ENCODE results near the gene VPS37C.

Gene VPS37C

DNA sequence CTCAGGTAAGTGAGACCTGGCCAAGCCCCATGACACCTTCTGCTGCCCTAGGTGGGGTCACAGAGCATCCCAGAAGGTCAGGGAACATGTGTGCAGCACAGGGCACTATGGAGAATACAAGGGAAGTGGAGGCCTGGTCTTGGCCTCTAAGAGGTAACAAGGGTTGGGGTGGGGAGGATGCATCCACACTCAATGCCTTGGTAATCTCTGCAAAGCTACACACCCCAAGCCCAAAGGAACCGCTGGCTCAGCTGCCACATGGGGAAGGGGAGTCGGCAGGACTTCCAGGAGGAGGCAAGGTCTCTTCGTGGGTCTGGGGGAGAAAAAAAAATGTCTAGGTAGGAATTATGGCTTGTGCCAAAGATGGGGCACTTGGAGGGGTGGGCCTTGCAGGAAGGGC is 41.7 kb downstream of the VPS37C start:
- Histone ChIP-seq H3K4me3 (ENCODE audit: low read length in 2 of 2) (no peak overlapping the region), H3K27me3 (ENCODE audit: control insufficient read depth in 2 of 2, insufficient read depth in 2 of 2, low read length in 2 of 2) (no peaks in the 10 kb centered on the region), H3K4me1 (ENCODE audit: control insufficient read depth in 2 of 2, insufficient read depth in 2 of 2, low read length in 2 of 2) (peaks cover 8 to 9% of the 10 kb centered on the region in 2 donors), H3K9ac (ENCODE audit: low read depth in 1 of 2, low read length in 2 of 2) (no peak overlapping the region), H3K36me3 (ENCODE audit: control insufficient read depth in 2 of 2, insufficient read depth in 2 of 2, low read length in 2 of 2) (peaks cover 0 to 7% of the 10 kb centered on the region in 2 donors), H3K9me3 (ENCODE audit: control insufficient read depth in 2 of 2, low read length in 2 of 2) (no peaks in the 10 kb centered on the region), H3K27ac (ENCODE audit: low read depth in 2 of 2, low read length in 2 of 2) (no peak overlapping the region)

DNA sequence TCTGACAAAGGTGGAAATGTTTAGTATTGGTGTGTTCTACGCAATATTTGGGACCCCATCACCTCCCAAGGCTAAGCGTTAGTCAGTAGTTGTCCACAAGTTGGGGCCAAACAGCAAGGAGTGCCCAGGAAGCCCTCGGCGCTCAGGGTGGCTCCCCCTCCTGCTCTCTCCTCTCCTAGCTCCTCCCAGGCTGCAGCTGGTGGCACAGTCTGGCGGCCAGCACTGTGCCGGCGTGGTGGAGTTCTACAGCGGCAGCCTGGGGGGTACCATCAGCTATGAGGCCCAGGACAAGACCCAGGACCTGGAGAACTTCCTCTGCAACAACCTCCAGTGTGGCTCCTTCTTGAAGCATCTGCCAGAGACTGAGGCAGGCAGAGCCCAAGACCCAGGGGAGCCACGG is 42.2 kb downstream of the VPS37C start:
- Histone ChIP-seq H3K27ac (ENCODE audit: low read depth in 2 of 2, low read length in 2 of 2) (no peak overlapping the region), H3K36me3 (ENCODE audit: control insufficient read depth in 2 of 2, insufficient read depth in 2 of 2, low read length in 2 of 2) (peaks cover 0 to 7% of the 10 kb centered on the region in 2 donors), H3K4me1 (ENCODE audit: control insufficient read depth in 2 of 2, insufficient read depth in 2 of 2, low read length in 2 of 2) (peaks cover 8 to 9% of the 10 kb centered on the region in 2 donors), H3K9me3 (ENCODE audit: control insufficient read depth in 2 of 2, low read length in 2 of 2) (no peaks in the 10 kb centered on the region), H3K9ac (ENCODE audit: low read depth in 1 of 2, low read length in 2 of 2) (no peak overlapping the region), H3K4me3 (ENCODE audit: low read length in 2 of 2) (no peak overlapping the region), H3K27me3 (ENCODE audit: control insufficient read depth in 2 of 2, insufficient read depth in 2 of 2, low read length in 2 of 2) (no peaks in the 10 kb centered on the region)

DNA sequence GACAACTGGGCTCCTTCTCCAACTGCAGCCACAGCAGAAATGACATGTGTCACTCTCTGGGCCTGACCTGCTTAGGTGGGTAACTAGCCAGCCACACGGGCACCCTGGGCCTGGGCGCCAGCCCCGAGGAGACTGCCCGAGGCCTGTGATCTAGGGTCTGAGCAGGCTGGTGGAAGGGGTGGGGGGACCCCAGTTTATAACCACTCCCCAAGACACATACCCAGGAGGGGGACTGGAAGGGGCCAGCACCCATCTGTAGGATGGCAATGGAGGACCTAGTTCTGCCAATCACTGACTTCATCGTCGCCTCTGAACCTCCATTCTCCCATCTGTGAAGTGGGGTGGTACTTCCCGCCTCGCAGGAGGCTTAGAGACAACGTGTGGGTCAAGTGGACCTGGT is 42.8 kb downstream of the VPS37C start:
- H3K27ac ChIP-seq (ENCODE audit: low read depth in 2 of 2, low read length in 2 of 2) = no peak overlapping the region
- H3K9me3 ChIP-seq (ENCODE audit: control insufficient read depth in 2 of 2, low read length in 2 of 2) = no peaks in the 10 kb centered on the region
- peaks cover 0 to 7% of the 10 kb centered on the region in 2 donors for H3K36me3 ChIP-seq (ENCODE audit: control insufficient read depth in 2 of 2, insufficient read depth in 2 of 2, low read length in 2 of 2)
- H3K9ac ChIP-seq (ENCODE audit: low read depth in 1 of 2, low read length in 2 of 2) = no peak overlapping the region
- H3K27me3 ChIP-seq (ENCODE audit: control insufficient read depth in 2 of 2, insufficient read depth in 2 of 2, low read length in 2 of 2) = no peaks in the 10 kb centered on the region
- H3K4me1 ChIP-seq (ENCODE audit: control insufficient read depth in 2 of 2, insufficient read depth in 2 of 2, low read length in 2 of 2) = peaks cover 8 to 9% of the 10 kb centered on the region in 2 donors
- H3K4me3 ChIP-seq (ENCODE audit: low read length in 2 of 2) = no peak overlapping the region

DNA sequence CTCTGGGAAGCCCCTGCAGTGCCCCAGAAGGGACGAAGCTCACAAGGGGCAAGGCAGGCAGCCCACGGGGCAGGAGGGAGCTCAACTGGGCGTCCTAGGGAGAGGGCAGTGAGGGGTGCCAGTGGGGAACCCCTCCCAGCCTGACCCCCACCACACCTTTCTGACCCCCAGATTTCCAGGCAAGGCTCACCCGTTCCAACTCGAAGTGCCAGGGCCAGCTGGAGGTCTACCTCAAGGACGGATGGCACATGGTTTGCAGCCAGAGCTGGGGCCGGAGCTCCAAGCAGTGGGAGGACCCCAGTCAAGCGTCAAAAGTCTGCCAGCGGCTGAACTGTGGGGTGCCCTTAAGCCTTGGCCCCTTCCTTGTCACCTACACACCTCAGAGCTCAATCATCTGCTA is 43.2 kb downstream of the VPS37C start:
- no peak overlapping the region for H3K9ac ChIP-seq (ENCODE audit: low read depth in 1 of 2, low read length in 2 of 2)
- no peaks in the 10 kb centered on the region for H3K9me3 ChIP-seq (ENCODE audit: control insufficient read depth in 2 of 2, low read length in 2 of 2)
- H3K4me1 ChIP-seq (ENCODE audit: control insufficient read depth in 2 of 2, insufficient read depth in 2 of 2, low read length in 2 of 2) = peaks cover 8 to 9% of the 10 kb centered on the region in 2 donors
- no peaks in the 10 kb centered on the region for H3K27me3 ChIP-seq (ENCODE audit: control insufficient read depth in 2 of 2, insufficient read depth in 2 of 2, low read length in 2 of 2)
- no peak overlapping the region for H3K27ac ChIP-seq (ENCODE audit: low read depth in 2 of 2, low read length in 2 of 2)
- no peak overlapping the region for H3K4me3 ChIP-seq (ENCODE audit: low read length in 2 of 2)
- H3K36me3 ChIP-seq (ENCODE audit: control insufficient read depth in 2 of 2, insufficient read depth in 2 of 2, low read length in 2 of 2) = peaks cover 0 to 7% of the 10 kb centered on the region in 2 donors

DNA sequence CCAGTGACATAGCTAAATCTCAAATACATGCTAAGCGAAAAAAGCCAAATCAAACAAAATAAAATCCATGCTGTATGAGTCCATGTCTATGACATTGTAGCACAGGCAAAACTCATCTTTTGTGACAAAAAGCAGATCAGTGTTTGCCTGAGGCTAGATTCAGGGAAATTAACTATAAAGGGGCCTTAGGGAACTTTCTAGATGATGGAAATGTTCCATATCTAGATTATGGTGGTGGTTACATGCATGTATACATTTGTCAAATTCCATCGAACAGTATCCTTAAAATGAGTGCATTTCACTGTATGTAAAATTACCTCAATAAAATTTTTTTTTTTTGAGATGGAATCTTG is 44.1 kb downstream of the VPS37C start:
- H3K27me3 ChIP-seq (ENCODE audit: control insufficient read depth in 2 of 2, insufficient read depth in 2 of 2, low read length in 2 of 2) = no peaks in the 10 kb centered on the region
- peaks cover 8 to 9% of the 10 kb centered on the region in 2 donors for H3K4me1 ChIP-seq (ENCODE audit: control insufficient read depth in 2 of 2, insufficient read depth in 2 of 2, low read length in 2 of 2)
- H3K9ac ChIP-seq (ENCODE audit: low read depth in 1 of 2, low read length in 2 of 2) = no peak overlapping the region
- H3K27ac ChIP-seq (ENCODE audit: low read depth in 2 of 2, low read length in 2 of 2) = no peak overlapping the region
- H3K9me3 ChIP-seq (ENCODE audit: control insufficient read depth in 2 of 2, low read length in 2 of 2) = no peaks in the 10 kb centered on the region
- H3K36me3 ChIP-seq (ENCODE audit: control insufficient read depth in 2 of 2, insufficient read depth in 2 of 2, low read length in 2 of 2) = peaks cover 0 to 4% of the 10 kb centered on the region in 2 donors
- no peak overlapping the region for H3K4me3 ChIP-seq (ENCODE audit: low read length in 2 of 2)

DNA sequence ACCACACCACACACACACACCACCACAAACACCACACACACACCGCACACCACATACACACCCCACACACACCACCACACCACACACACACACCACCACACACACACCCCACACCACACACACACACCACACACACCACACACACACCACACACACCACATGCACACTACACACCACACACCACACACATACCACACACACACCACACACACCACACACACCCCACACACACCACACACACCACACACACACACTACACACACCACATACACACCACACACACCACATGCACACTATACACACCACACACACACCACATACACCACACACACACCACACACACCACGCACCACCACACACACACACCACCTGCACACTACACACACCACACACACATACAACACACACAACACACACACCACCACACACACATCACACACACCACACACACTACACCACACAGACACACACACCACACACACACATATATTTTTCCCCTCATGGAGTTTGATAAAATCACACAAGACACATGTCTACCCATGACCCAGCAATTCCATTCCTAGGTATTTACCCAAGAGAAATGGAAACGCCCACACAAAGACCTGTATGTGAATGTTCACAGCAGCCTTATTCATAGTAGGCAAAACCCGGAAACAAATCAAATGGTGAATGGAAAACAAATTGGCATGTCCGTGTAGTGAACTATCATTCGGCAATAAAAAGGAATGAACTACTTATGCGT is 44.6 kb downstream of the VPS37C start:
- H3K27me3 ChIP-seq (ENCODE audit: control insufficient read depth in 2 of 2, insufficient read depth in 2 of 2, low read length in 2 of 2) = no peaks in the 10 kb centered on the region
- H3K27ac ChIP-seq (ENCODE audit: low read depth in 2 of 2, low read length in 2 of 2) = no peak overlapping the region
- H3K36me3 ChIP-seq (ENCODE audit: control insufficient read depth in 2 of 2, insufficient read depth in 2 of 2, low read length in 2 of 2) = peaks cover 0 to 4% of the 10 kb centered on the region in 2 donors
- peaks cover 8 to 9% of the 10 kb centered on the region in 2 donors for H3K4me1 ChIP-seq (ENCODE audit: control insufficient read depth in 2 of 2, insufficient read depth in 2 of 2, low read length in 2 of 2)
- no peaks in the 10 kb centered on the region for H3K9me3 ChIP-seq (ENCODE audit: control insufficient read depth in 2 of 2, low read length in 2 of 2)
- no peak overlapping the region for H3K9ac ChIP-seq (ENCODE audit: low read depth in 1 of 2, low read length in 2 of 2)
- H3K4me3 ChIP-seq (ENCODE audit: low read length in 2 of 2) = no peak overlapping the region

DNA sequence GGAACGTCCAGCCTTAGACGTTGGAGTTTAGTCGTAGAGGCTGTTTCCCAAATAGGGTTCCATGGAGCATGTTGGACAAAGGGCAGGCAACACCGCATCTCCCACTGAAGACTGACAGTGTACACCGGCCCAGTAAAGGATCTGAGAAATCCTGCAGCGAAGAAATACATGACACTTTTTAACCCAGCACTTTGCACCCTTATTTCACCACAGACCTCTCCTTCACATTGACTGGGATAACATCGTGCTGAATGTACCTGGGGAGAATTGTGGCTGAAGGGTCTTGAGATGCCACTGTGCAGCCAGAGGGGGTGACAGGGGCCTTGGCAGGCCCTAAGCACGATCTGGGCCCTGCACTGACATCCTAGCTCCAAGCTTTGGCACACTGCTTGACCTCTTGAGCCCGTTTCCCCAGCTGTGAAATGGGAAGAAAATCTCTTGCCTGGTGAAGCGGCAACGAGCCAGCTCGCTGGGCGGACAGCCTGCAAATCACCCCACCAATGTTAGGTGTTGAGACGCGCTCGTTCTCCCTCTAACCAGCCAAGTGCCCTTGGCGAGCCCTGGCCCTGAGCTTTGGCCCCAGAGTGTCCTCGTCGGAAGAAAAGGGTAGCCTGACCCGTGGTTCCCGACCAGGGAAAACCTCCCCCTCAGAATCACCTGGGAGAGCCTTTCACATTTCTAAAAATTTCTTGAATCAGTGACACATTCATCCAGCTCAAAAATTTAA is 45.6 kb downstream of the VPS37C start:
- H3K4me1 ChIP-seq (ENCODE audit: control insufficient read depth in 2 of 2, insufficient read depth in 2 of 2, low read length in 2 of 2) = peaks cover 0 to 2% of the 10 kb centered on the region in 2 donors
- no peaks in the 10 kb centered on the region for H3K9me3 ChIP-seq (ENCODE audit: control insufficient read depth in 2 of 2, low read length in 2 of 2)
- no peaks in the 10 kb centered on the region for H3K27me3 ChIP-seq (ENCODE audit: control insufficient read depth in 2 of 2, insufficient read depth in 2 of 2, low read length in 2 of 2)
- no peak overlapping the region for H3K9ac ChIP-seq (ENCODE audit: low read depth in 1 of 2, low read length in 2 of 2)
- H3K4me3 ChIP-seq (ENCODE audit: low read length in 2 of 2) = no peak overlapping the region
- H3K27ac ChIP-seq (ENCODE audit: low read depth in 2 of 2, low read length in 2 of 2) = no peak overlapping the region
- H3K36me3 ChIP-seq (ENCODE audit: control insufficient read depth in 2 of 2, insufficient read depth in 2 of 2, low read length in 2 of 2) = peaks cover 0 to 4% of the 10 kb centered on the region in 2 donors

DNA sequence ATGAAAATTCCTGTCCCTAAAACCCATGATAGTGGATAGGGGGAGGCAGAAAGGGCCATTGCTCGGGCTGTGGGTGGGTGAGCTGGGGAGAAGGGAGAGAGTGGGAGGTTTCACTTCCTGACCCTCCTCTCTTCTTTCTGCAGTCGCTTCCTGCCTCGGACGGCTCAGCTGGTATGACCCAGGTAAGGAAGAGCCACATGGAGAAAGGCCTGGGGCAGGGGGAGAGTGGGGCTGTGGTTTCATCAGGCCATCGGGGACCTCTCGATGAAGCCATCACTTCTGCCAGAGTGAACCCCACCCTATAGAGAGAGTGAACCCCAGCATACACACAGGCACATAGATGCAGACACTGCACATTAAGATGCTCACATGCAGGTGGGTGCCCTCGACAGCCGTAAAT is 46.3 kb downstream of the VPS37C start:
- no peaks in the 10 kb centered on the region for H3K9me3 ChIP-seq (ENCODE audit: control insufficient read depth in 2 of 2, low read length in 2 of 2)

DNA sequence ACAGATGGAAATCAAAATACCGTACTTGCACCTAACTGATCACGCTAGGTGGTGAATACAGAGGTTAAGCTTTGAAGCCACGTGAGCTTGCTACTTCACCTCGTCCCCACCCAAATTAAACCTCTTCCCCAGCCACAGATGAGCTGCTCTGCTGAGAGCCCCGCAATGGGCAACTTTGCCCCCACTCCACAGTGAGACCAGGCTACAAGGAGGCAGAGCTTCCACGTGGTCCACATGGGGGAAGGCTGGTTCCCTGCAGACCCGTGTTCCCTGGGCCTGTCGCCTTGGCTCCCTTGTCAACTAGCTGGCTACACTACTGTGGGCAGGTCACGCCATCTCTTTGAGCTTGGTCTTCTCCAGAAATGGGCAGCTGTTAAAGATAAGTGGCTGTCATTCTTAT is 48.0 kb downstream of the VPS37C start:
- H3K9me3 ChIP-seq (ENCODE audit: control insufficient read depth in 2 of 2, low read length in 2 of 2) = no peaks in the 10 kb centered on the region
- no peak overlapping the region for H3K9ac ChIP-seq (ENCODE audit: low read depth in 1 of 2, low read length in 2 of 2)
- no peaks in the 10 kb centered on the region for H3K27me3 ChIP-seq (ENCODE audit: control insufficient read depth in 2 of 2, insufficient read depth in 2 of 2, low read length in 2 of 2)
- no peak overlapping the region for H3K27ac ChIP-seq (ENCODE audit: low read depth in 2 of 2, low read length in 2 of 2)
- H3K36me3 ChIP-seq (ENCODE audit: control insufficient read depth in 2 of 2, insufficient read depth in 2 of 2, low read length in 2 of 2) = peaks cover 0 to 4% of the 10 kb centered on the region in 2 donors
- H3K4me1 ChIP-seq (ENCODE audit: control insufficient read depth in 2 of 2, insufficient read depth in 2 of 2, low read length in 2 of 2) = peaks cover 0 to 2% of the 10 kb centered on the region in 2 donors
- H3K4me3 ChIP-seq (ENCODE audit: low read length in 2 of 2) = no peak overlapping the region

More for the DNA sequence above, 46.3 kb downstream of the VPS37C start:
- Histone ChIP-seq H3K4me3 (ENCODE audit: low read length in 2 of 2) (no peak overlapping the region), H3K27me3 (ENCODE audit: control insufficient read depth in 2 of 2, insufficient read depth in 2 of 2, low read length in 2 of 2) (no peaks in the 10 kb centered on the region), H3K27ac (ENCODE audit: low read depth in 2 of 2, low read length in 2 of 2) (no peak overlapping the region), H3K9ac (ENCODE audit: low read depth in 1 of 2, low read length in 2 of 2) (no peak overlapping the region), H3K36me3 (ENCODE audit: control insufficient read depth in 2 of 2, insufficient read depth in 2 of 2, low read length in 2 of 2) (peaks cover 0 to 4% of the 10 kb centered on the region in 2 donors), H3K4me1 (ENCODE audit: control insufficient read depth in 2 of 2, insufficient read depth in 2 of 2, low read length in 2 of 2) (peaks cover 0 to 2% of the 10 kb centered on the region in 2 donors)

DNA sequence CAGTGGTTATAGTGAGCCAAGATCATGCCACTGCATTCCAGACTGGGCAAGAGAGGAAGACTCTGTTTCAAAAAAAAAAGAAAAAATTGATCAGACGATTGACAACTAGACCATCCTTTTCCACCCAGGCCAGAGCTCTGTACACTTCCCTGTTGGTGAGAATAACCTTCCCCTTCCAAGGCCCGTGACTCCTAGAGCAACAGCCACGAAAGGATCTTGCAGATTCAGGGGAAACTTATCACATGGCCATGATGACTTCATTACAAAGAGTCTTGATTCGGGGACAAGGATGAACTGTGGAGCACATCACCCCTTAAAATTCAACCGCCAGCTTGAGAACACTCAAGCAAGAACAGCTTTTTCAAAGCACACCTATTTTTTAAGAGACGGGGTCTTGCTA is 48.7 kb downstream of the VPS37C start:
- H3K9ac ChIP-seq (ENCODE audit: low read depth in 1 of 2, low read length in 2 of 2) = no peak overlapping the region
- H3K36me3 ChIP-seq (ENCODE audit: control insufficient read depth in 2 of 2, insufficient read depth in 2 of 2, low read length in 2 of 2) = peaks cover 0 to 4% of the 10 kb centered on the region in 2 donors
- peaks cover 0 to 2% of the 10 kb centered on the region in 2 donors for H3K4me1 ChIP-seq (ENCODE audit: control insufficient read depth in 2 of 2, insufficient read depth in 2 of 2, low read length in 2 of 2)
- H3K4me3 ChIP-seq (ENCODE audit: low read length in 2 of 2) = no peak overlapping the region
- H3K9me3 ChIP-seq (ENCODE audit: control insufficient read depth in 2 of 2, low read length in 2 of 2) = no peaks in the 10 kb centered on the region
- no peaks in the 10 kb centered on the region for H3K27me3 ChIP-seq (ENCODE audit: control insufficient read depth in 2 of 2, insufficient read depth in 2 of 2, low read length in 2 of 2)
- H3K27ac ChIP-seq (ENCODE audit: low read depth in 2 of 2, low read length in 2 of 2) = no peak overlapping the region
